GM19025 (cell line): ENCODE results near the gene PLA2G4C.

Experiments used
- ATAC-seq: cut with Tn5 transposase; IDR thresholded peaks from one replicate; pipeline ENCODE4 v1.9.1; 2021; ENCODE audit warnings: mild to moderate bottlenecking, low read depth, moderate library complexity; ENCODE audit not compliant: unreplicated experiment

PLA2G4C gene

GRCh38 chr19:48061401-48062344 lies 48.9 kb downstream of the PLA2G4C start:
- no peak for ATAC-seq

- ATAC-seq, result no peak
Observed at GRCh38 chr19:48060381-48060780, 50.2 kb downstream of the PLA2G4C start.

- ATAC-seq, result no peak
Observed at GRCh38 chr19:48059331-48059730, 51.3 kb downstream of the PLA2G4C start.

DNA sequence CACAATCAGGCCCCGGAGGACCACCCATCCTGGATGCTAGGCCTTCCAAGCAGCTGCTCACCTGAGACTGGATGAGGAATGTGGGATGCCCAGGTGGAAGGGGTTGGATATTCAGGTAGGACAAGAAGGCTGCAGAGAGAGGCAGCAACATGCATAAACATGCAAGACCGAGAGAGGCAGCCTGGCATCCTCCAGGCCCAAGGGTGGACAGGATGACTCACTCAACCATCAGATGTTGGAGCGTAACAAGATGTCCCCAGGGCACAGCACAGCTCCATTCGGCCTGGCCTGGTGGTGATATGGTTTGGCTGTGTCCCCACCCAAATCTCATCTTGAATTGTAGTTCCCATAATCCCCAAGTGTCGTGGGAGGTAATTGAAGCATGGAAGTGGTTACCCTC lies 56.8 kb downstream of the PLA2G4C start:
- ATAC-seq, result no peak

DNA sequence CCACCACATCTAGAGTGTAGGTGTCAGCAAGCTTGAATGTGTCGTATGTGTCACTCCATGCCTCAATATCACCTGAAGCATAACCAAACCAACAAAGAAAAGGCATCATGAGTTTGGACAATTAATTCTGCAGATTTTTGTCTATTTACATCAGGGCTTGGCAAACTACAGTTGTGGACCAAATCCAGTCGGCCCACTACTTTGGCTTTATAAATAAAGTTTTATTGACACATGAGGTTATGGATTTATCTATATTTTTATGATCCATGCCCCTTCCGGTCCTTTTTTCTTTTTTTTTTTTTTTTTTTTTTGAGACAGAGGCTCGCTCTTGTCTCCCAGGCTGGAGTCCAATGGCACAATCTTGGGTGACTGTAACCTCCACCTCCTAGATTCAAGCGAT lies 57.5 kb downstream of the PLA2G4C start:
- no peak for ATAC-seq

GRCh38 chr19:48051335-48052033 lies 59.1 kb downstream of the PLA2G4C start:
- no peak for ATAC-seq

DNA sequence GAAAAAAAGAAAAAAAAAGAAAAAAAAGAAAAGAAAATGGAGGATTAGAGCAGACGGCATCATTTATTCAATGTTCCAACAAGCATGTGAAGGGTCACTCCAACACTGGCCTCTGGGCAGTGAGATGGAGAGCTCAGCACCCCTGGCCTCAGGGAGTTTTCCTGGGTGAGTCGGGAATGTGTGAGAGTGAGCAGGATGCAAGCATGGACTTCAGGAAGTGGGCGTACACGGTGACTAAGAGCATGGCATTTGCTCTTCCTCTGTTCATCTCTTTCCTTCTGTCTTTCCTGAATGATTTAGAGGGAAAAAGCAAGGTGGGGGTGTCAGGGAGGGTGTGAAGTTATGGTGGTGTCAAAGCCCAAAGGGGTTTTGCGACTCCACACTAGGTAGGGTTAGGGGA lies 66.1 kb downstream of the PLA2G4C start:
- ATAC-seq, result no peak

DNA sequence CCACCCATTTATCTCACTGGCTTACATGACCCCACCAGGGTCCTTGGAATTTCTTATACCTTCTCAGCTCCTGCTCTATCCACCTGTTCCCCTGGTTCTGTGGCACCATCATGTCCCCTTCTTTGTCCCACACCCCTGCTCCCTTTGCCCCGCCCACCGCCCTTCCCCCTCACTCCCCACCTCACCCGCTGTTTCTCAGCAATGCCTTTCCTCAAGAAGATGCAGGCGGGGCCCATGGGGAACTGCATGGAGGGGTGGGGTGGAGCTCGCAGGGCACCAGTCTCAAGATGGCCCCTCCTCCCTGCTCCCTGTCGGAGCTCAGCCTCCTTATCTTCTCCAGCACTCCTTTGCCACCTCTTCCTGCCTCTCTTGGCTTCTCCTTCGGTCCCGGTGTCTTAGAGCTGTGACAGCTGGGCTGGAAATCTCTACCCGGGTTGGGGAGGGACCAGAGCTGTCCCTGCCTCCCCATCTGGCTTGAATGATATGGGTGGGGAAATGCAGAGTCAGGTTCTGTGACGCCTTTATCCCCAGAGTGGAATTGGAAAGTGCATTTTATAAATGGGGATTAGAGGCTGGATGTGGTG lies 66.8 kb downstream of the PLA2G4C start, which contains the start of gene CABP5:
Gene CABP5, minus strand, starts transcription at position 405 of the 584 bp plus-strand sequence. Its CDS starts 157 bp downstream, at position 248.
- ATAC-seq, result no peak

DNA sequence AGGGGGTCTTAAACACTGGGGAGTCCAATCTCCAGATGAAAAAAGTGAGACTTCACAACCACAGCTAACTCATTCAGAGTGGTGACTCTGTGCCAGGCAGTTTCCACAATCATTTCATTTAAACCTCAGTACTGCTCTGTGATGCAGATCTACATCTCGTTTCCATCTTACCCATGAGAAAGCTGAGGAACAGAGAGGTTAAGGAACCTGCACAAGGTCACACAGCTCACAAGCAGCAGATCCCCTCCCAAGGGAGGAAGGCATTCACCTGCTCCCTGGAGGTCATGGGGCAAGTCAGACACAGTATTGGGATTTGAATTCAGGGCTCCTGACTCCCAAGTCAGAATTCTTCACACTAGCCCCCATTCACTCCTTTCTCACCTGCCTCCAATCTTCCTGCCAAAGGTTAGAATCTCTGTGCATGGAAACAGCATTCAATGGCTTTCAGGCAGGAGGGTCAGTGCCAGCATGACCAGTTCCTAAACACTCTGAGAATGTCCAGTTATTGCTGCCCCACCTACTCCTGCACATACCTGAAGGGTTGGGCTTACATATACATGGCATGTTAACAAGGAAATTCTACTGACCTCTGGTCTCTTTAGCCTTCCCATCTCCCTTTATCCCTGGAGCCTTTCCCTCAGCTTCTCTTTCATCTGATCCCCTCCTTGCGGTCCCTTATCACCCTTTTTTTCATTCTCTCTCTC lies 68.6 kb downstream of the PLA2G4C start:
- no peak for ATAC-seq

- ATAC-seq, result no peak
Observed at GRCh38 chr19:48036765-48037164, 73.9 kb downstream of the PLA2G4C start.

GRCh38 chr19:48033604-48034003 lies 77.0 kb downstream of the PLA2G4C start:
- no peak for ATAC-seq

GRCh38 chr19:48030073-48030472 lies 80.5 kb downstream of the PLA2G4C start:
- ATAC-seq, result no peak

DNA sequence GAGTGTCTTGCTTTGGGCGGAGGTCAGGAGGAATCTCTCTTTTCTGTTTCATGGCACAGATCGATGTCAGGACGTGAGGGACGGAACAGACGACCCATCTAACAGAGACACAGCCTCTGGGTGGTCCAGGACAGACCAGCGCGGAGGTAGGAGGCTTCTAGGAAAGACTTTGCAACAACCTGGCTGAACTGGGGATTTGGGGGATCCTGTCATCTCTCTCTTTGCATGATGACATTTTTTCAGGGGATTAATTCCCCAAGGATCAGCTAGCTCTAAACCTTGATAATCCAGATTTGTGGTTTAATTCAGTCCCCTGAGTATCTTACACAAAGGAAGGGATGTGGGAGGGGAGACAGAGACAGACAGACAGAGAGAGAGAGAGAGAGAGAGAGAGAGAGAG lies 81.2 kb downstream of the PLA2G4C start:
- no peak for ATAC-seq

DNA sequence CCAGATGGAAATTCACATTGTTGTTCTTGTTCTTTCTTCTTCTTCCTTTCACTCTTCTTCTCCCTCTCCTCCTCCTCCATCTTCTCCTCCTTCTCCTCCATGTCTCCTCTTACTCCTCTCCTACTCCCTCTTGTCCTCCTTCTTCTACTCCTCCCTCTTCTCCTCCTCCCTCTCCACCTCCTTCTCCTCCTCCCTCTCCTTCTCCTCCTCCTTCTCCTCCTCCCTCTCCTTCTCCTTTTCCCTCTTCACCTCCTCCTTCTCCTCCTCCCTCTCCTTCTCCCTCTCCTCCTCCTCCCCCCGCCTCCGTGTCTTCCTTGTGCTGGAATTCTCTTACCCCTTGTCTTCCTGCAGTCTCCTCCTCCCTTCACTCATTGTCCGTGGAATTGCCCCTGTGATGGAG lies 85.1 kb downstream of the PLA2G4C start:
- no peak for ATAC-seq

GRCh38 chr19:48023518-48023917 lies 87.1 kb downstream of the PLA2G4C start:
- no peak for ATAC-seq

DNA sequence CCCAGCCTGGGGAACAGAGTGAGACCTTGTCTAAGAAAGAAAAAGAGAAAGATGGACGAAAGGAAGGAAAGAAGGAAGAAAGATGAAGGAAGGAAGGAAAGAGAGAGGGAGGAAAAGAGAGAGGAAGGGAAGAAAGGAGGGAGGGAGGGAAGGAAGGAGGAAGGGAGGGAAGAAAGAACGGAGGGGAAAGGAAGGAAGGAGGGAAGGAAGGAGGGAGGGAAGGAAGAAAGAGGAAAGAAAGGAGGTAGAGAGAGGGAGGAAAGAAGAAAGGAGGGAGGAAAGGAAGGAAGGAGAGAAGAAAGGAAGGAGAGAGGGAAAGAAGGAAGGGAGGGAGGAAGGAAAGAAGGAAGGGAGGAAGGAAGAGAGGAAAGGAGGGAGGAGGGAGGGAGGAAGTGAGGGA lies 87.6 kb downstream of the PLA2G4C start:
- no peak for ATAC-seq

GRCh38 chr19:48020686-48021085 lies 89.9 kb downstream of the PLA2G4C start:
- no peak for ATAC-seq

DNA sequence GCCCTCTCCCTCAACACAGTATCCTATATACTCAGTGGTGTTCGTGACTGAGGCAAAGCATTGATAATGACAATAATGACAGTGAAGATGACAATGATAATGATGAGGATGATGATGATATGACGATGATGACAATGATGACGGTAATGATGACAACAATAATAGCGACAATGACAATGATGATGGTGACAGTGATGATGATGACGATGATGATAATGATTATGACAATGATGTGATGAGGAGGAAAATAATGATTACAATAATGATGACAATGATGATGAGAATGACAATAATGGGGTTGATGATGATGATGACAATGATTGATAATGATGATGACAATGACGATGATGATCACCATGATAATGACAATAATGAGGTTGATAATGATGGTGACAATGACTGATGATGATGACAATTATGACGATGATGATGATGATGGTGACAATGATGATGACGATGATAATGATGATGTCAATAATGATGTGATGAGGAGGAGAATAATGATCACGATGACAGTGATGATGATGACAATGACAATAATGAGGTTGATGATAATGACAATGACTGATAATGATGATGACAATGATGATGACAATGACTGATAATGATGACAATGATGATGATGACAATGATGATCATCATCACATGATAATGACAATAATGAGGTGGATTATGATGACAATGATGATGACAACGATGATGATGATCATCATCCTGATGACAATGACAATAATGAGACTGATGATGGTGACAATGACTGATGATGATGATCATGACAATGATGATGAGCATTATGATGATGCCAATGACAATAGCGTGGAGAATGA lies 99.5 kb downstream of the PLA2G4C start:
- no peak for ATAC-seq

DNA sequence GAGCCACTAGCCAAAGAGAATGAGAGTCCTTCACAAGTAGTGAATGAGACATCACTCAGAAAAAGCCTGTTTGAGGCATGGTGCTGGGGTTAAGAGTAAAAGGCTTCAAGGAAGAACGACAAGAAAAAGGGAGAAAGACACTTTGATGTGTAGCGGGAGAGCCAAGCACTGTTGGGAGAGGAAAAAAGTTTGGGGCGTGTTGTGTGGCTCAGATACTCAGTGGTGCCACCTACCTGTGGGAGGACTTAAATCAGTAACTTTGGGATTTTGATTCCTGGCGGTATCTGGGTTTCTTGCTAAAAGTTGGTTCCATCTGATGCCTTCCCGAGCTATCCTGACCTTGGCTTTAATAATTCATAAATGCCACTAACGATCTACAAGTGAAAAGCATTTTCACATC lies 103.9 kb downstream of the PLA2G4C start:
- no peak for ATAC-seq

- no peak for ATAC-seq
Observed at GRCh38 chr19:48004236-48004635, 106.4 kb downstream of the PLA2G4C start.
